Neural cell (in vitro differentiated cells): ENCODE data around the gene MYBPC2. TPM values are rescaled to one million over a fixed set of nuclear protein-coding genes. Genes with fewer than 3 reads are reported as not detected.

Experiments
- H2AFZ ChIP-seq: fragments of 200-600, 300-800 bp; sonication (generic), shearing (Covaris generic); 2 replicates; pipeline ENCODE4 v1.6.0; 2014; ENCODE audit warnings: low read depth, mild to moderate bottlenecking, antibody characterized with exemption, low read length, moderate library complexity
- H3F3A ChIP-seq: fragments of 200-600 bp; shearing (Covaris generic); 2 replicates; pipeline ENCODE4 v1.6.1; 2016; ENCODE audit warnings: mild to moderate bottlenecking, moderate library complexity, mixed read lengths, antibody characterized with exemption, low read length; ENCODE audit not compliant: insufficient read depth, poor library complexity, severe bottlenecking
- H3K27ac ChIP-seq: fragments of 200-600, 300-800 bp; sonication (generic), shearing (Covaris generic); 2 replicates; pipeline ENCODE4 v1.5.1; 2014; ENCODE audit warnings: mild to moderate bottlenecking, low read length, moderate library complexity
- H3K27me3 ChIP-seq: fragments of 300-800, 200-600 bp; sonication (generic), shearing (Covaris generic); 2 replicates; pipeline ENCODE4 v1.6.0; 2014; ENCODE audit warnings: mild to moderate bottlenecking, low read depth, low read length, moderate library complexity; ENCODE audit not compliant: insufficient read depth
- H3K36me3 ChIP-seq: fragments of 300-800, 200-600 bp; sonication (generic), shearing (Covaris generic); 2 replicates; pipeline ENCODE4 v1.5.1; 2014; ENCODE audit warnings: mild to moderate bottlenecking, antibody characterized with exemption, low read length, moderate library complexity; ENCODE audit not compliant: insufficient read depth
- H3K4me2 ChIP-seq: fragments of 300-800, 200-600 bp; sonication (generic), shearing (Covaris generic); 2 replicates; pipeline ENCODE4 v1.6.0; 2014; ENCODE audit warnings: mild to moderate bottlenecking, low read length
- H3K4me3 ChIP-seq: fragments of 300-800, 200-600 bp; sonication (generic), shearing (Covaris generic); 2 replicates; pipeline ENCODE4 v1.5.1; 2014; ENCODE audit warnings: mild to moderate bottlenecking, low read length, moderate library complexity
- H3K79me2 ChIP-seq: fragments of 200-600 bp; shearing (Covaris generic); replicated peaks from 2 replicates; pipeline ENCODE4 v1.6.0; 2014; ENCODE audit warnings: mild to moderate bottlenecking, low read length, moderate library complexity; ENCODE audit not compliant: insufficient read depth
- H3K9ac ChIP-seq: fragments of 300-800, 200-600 bp; sonication (generic), shearing (Covaris generic); 2 replicates; pipeline ENCODE4 v1.6.1; 2016; ENCODE audit warnings: mild to moderate bottlenecking, low read length, mixed read lengths
- H3K9me2 ChIP-seq: fragments of 200-600 bp; shearing (Covaris generic); 2 replicates; pipeline ENCODE4 v1.6.1; 2016; ENCODE audit warnings: mild to moderate bottlenecking, low read length, mixed read lengths; ENCODE audit not compliant: insufficient read depth
- H3K9me3 ChIP-seq: fragments of 200-600, 300-800 bp; sonication (generic), shearing (Covaris generic); 2 replicates; pipeline ENCODE4 v1.6.1; 2016; ENCODE audit warnings: mild to moderate bottlenecking, mixed run types, low read length, moderate library complexity, mixed read lengths
- H4K20me1 ChIP-seq: fragments of 200-600 bp; shearing (Covaris generic); 2 replicates; pipeline ENCODE4 v1.6.1; 2016; ENCODE audit warnings: mild to moderate bottlenecking, mixed run types; ENCODE audit not compliant: insufficient read depth
- CTCF ChIP-seq: fragments of 450-650 bp; IDR thresholded peaks from 2 replicates; pipeline ENCODE4 v1.5.1; 2014; ENCODE audit warnings: antibody characterized with exemption, mild to moderate bottlenecking, moderate library complexity; ENCODE audit not compliant: poor library complexity, severe bottlenecking
- EP300 ChIP-seq: fragments of 450-650 bp; conservative IDR thresholded peaks from 2 replicates; pipeline ENCODE4 v1.6.1; 2014; ENCODE audit warnings: antibody characterized with exemption, mild to moderate bottlenecking, moderate library complexity; ENCODE audit not compliant: poor library complexity, severe bottlenecking
- EZH2 ChIP-seq: fragments of 200-600, 300-800 bp; shearing (Covaris generic), sonication (generic); IDR thresholded peaks from 2 replicates; pipeline ENCODE4 v1.6.1; 2014; ENCODE audit warnings: antibody characterized with exemption, low read length, borderline replicate concordance, mild to moderate bottlenecking; ENCODE audit not compliant: insufficient read depth, poor library complexity, severe bottlenecking
- MXI1 ChIP-seq: fragments of 450-650 bp; conservative IDR thresholded peaks from 2 replicates; pipeline ENCODE4 v1.6.1; 2014; ENCODE audit warnings: antibody characterized with exemption, mild to moderate bottlenecking; ENCODE audit not compliant: poor library complexity, severe bottlenecking
- POLR2AphosphoS5 ChIP-seq: IDR thresholded peaks from 2 replicates; pipeline ENCODE4 v1.6.1; 2012
- RAD21 ChIP-seq: fragments of 450-650 bp; conservative IDR thresholded peaks from 2 replicates; pipeline ENCODE4 v1.6.1; 2014; ENCODE audit warnings: antibody characterized with exemption, mild to moderate bottlenecking, moderate library complexity
- SMC3 ChIP-seq: fragments of 450-650 bp; conservative IDR thresholded peaks from 2 replicates; pipeline ENCODE4 v1.6.1; 2014; ENCODE audit warnings: antibody characterized with exemption, mild to moderate bottlenecking, moderate library complexity; ENCODE audit not compliant: poor library complexity
- polyA plus RNA-seq: library from polyadenylated mRNA; depleted of rRNA; stranded (reverse); fragments of >200 nt; gene quantifications from 2 replicates; pipeline ENCODE4 v1.2.3, GENCODE V29; 2014
- TF ChIP-seq, protein P1 (sequence below): IDR thresholded peaks from 2 replicates; pipeline ENCODE4 v1.6.1; 2012; ENCODE audit warnings: borderline replicate concordance

MYBPC2 gene
- polyA plus RNA-seq, 1 donor from 2014 or later, result not detected

DNA sequence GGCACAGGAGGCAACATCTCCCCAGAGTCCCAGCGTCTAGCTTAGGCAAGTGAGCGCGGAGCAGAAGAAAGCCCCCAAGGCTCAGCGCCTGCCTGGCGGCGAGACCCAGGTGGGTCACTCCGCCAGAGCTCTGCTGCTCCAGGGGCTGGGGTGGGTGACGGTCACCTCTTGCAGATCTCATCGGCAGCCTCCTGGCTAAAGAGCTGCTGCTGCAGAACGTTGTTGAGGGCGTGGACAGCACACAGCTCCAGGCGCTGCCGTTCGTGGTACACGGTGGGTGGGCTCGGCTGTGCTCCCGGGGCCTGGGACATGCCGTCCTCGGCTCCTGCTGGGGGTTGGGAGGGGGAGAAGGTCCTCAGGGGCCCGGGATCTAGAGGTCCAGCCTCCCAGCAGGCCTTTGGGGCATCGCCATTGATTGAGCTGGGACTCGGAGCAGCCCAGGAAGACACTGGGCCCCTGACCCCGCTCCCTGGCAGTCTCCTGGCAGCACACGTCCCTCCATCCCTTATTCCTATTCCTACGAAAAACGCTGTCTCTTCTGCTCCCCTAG, 77.5 kb downstream of the MYBPC2 start:
- Histone ChIP-seq H3K4me2 (peak overlapping the region; percentile 81), H3K9me3 (no peaks in the 10 kb centered on the region), H3F3A (no peaks in the 10 kb centered on the region), H3K36me3 (no peaks in the 10 kb centered on the region), H3K27me3 (no peaks in the 10 kb centered on the region), H3K9me2 (no peaks in the 10 kb centered on the region), H4K20me1 (no peaks in the 10 kb centered on the region), H3K9ac (peak overlapping the region; percentile 95), H3K27ac (peak overlapping the region; percentile 100), H2AFZ (peak overlapping the region; percentile 2), H3K79me2 (no peaks in the 10 kb centered on the region), H3K4me3 (peak overlapping the region; percentile 69)
- TF ChIP-seq CTCF (no peak), POLR2AphosphoS5 (peak; percentile 82), EZH2 (no peak), EP300 (no peak)

DNA sequence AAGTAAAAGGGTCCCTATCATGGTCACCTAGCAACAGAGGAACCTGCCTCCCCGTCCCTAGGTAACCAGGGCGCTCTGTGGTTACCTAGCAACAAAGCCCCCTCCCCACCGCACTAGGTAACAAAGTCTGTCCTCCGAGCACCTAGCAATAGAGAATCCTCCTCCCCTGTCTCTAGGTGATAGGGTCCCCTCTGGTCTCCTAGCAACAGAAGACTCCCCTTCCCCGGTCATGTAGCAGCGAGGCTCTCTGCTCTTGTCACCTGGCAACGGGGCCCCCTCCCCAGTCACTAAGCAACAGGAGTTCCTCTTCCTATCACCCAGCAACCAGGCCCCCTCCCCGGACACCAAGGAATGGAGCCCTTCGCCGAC, 78.0 kb downstream of the MYBPC2 start:
- Histone ChIP-seq H3K4me2 (no peak overlapping the region), H3K36me3 (no peaks in the 10 kb centered on the region), H3K9me3 (no peaks in the 10 kb centered on the region), H4K20me1 (no peaks in the 10 kb centered on the region), H2AFZ (no peak overlapping the region), H3K9ac (peak overlapping the region; percentile 95), H3K27me3 (no peaks in the 10 kb centered on the region), H3K4me3 (peak overlapping the region; percentile 69), H3K79me2 (no peaks in the 10 kb centered on the region), H3F3A (no peaks in the 10 kb centered on the region), H3K9me2 (no peaks in the 10 kb centered on the region), H3K27ac (peak overlapping the region; percentile 100)
- TF ChIP-seq SMC3, result peak; percentile 67
- peak; percentile 89 for TF ChIP-seq EP300
- no peak for TF ChIP-seq RAD21
- TF ChIP-seq POLR2AphosphoS5, result no peak
- no peak for TF ChIP-seq CTCF
- peak; percentile 99 for TF ChIP-seq MXI1
- TF ChIP-seq, protein P1, sequence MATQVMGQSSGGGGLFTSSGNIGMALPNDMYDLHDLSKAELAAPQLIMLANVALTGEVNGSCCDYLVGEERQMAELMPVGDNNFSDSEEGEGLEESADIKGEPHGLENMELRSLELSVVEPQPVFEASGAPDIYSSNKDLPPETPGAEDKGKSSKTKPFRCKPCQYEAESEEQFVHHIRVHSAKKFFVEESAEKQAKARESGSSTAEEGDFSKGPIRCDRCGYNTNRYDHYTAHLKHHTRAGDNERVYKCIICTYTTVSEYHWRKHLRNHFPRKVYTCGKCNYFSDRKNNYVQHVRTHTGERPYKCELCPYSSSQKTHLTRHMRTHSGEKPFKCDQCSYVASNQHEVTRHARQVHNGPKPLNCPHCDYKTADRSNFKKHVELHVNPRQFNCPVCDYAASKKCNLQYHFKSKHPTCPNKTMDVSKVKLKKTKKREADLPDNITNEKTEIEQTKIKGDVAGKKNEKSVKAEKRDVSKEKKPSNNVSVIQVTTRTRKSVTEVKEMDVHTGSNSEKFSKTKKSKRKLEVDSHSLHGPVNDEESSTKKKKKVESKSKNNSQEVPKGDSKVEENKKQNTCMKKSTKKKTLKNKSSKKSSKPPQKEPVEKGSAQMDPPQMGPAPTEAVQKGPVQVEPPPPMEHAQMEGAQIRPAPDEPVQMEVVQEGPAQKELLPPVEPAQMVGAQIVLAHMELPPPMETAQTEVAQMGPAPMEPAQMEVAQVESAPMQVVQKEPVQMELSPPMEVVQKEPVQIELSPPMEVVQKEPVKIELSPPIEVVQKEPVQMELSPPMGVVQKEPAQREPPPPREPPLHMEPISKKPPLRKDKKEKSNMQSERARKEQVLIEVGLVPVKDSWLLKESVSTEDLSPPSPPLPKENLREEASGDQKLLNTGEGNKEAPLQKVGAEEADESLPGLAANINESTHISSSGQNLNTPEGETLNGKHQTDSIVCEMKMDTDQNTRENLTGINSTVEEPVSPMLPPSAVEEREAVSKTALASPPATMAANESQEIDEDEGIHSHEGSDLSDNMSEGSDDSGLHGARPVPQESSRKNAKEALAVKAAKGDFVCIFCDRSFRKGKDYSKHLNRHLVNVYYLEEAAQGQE, result no peak
